ENCODE measurements around the gene SERINC5. TPM values are rescaled to one million over a fixed set of nuclear protein-coding genes. Genes with fewer than 3 reads are reported as not detected.

The SERINC5 gene
- total and polyA plus RNA-seq, 8 donors, result 36.7 to 80.7 (median 47.1) TPM

DNA sequence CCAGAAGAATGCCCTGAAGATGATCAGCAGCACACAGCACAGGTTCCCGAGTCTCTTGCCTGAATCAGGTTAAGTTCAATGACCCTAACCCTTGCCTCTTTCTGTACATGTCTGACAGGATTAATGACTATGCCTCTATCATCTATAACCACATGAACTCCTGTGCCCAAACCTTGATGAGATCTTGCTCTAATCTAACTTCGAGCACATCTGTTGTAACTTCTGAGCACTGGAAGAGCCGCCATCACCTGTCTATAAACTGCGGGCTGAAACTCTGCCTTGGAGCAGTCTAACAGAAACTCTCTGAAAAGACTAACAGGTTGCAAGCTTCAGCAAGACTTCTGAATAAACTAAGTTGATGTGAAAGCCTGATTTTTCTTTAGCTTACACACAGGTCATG, 44.5 kb downstream of the SERINC5 start:
- intact Hi-C loops (cut with DNase I), result no loop called here
- peaks cover 9 to 30% of the 10 kb centered on the region in 2 donors for H3K4me1 ChIP-seq
- no peak for DNase-seq

DNA sequence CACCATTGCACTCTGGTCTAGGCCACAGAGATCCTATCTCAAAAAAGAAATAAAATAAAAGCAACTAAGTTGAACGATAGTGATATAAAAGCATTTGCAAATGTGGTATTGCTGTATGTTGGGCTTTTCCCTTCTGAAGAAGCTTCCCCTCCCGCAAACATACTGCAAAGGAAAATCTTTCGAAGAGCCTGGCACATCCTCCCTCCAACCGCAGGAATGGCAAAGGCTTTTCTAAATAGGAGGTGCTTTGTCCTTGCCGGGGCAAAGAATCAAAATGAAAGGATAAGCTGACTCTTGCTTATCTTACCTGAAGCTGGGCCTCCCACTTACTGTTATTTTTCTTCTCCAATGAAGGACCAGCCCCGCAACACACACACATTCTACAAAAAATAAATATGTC, 45.8 kb downstream of the SERINC5 start:
- Histone ChIP-seq H3K36me3 (no peaks in the 10 kb centered on the region), H3K9me3 (no peaks in the 10 kb centered on the region), H3K4me1 (peaks cover 13 to 18% of the 10 kb centered on the region in 2 donors), H3K27me3 (no peaks in the 10 kb centered on the region), H3K27ac (no peak overlapping the region), H3K4me3 (no peak overlapping the region)
- ATAC-seq, result no peak
- intact Hi-C loops (cut with DNase I), result no loop called here
- TF ChIP-seq, protein P1, sequence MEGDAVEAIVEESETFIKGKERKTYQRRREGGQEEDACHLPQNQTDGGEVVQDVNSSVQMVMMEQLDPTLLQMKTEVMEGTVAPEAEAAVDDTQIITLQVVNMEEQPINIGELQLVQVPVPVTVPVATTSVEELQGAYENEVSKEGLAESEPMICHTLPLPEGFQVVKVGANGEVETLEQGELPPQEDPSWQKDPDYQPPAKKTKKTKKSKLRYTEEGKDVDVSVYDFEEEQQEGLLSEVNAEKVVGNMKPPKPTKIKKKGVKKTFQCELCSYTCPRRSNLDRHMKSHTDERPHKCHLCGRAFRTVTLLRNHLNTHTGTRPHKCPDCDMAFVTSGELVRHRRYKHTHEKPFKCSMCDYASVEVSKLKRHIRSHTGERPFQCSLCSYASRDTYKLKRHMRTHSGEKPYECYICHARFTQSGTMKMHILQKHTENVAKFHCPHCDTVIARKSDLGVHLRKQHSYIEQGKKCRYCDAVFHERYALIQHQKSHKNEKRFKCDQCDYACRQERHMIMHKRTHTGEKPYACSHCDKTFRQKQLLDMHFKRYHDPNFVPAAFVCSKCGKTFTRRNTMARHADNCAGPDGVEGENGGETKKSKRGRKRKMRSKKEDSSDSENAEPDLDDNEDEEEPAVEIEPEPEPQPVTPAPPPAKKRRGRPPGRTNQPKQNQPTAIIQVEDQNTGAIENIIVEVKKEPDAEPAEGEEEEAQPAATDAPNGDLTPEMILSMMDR (IDR thresholded peaks at IDR 0.05), result no peak
- DNase-seq, result no peak

More for the DNA sequence above, 44.5 kb downstream of the SERINC5 start:
- Histone ChIP-seq H3K27ac (no peak overlapping the region), H3K36me3 (no peaks in the 10 kb centered on the region), H3K9me3 (no peaks in the 10 kb centered on the region), H3K4me3 (no peak overlapping the region), H3K27me3 (no peaks in the 10 kb centered on the region)
- no peak for ATAC-seq
- TF ChIP-seq, protein P1 (IDR thresholded peaks at IDR 0.05), result no peak

DNA sequence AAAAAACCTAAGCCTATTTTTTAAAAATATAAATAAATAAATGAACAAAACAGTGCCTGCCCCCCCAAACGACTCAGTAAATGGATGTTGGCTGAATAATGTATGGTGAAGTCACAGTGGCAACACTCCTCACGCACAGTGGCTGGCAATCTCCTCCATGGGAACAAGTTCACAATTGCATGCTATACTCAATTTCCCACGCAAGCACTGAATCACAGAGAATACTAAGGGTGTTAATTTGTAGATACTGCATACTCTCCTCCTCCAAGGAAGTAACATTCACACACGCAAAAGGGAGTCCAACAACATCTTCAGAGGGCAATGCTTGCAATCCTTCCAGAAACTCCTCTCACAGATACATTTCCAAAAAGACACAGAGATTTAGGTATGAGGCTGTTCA, 47.5 kb downstream of the SERINC5 start:
- Histone ChIP-seq H3K27ac (no peak overlapping the region), H3K27me3 (no peaks in the 10 kb centered on the region), H3K4me1 (peaks cover 9 to 11% of the 10 kb centered on the region in 2 donors), H3K9me3 (no peaks in the 10 kb centered on the region), H3K4me3 (no peak overlapping the region), H3K36me3 (no peaks in the 10 kb centered on the region)
- DNase-seq (no peak), ATAC-seq (no peak)
- intact Hi-C loops (cut with DNase I), result no loop called here
- TF ChIP-seq, protein P1 (IDR thresholded peaks at IDR 0.05), result no peak

DNA sequence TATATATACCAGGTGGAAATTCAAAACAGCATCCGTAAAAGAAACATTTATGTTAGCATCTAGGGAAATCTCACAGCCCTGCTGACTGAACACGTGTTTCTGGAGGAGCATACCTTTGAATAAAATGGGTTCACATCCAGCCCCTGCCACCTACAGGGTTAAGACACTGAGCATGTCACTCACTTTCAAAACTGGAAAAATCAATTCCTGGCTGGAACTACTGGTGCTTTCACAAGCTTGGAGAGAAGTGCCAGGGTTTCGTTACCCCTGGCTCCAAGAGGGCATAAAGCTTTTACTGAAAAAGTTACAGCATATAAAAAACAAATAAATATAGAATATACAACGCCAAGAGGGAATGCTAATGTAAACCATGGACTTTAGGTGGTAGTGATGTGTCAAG, 48.0 kb downstream of the SERINC5 start:
- Histone ChIP-seq H3K4me3 (no peak overlapping the region), H3K36me3 (peaks cover 0 to under 1% of the 10 kb centered on the region in 2 donors), H3K4me1 (peaks cover 5 to 7% of the 10 kb centered on the region in 2 donors), H3K9me3 (no peaks in the 10 kb centered on the region), H3K27ac (no peak overlapping the region), H3K27me3 (no peaks in the 10 kb centered on the region)
- DNase-seq, result no peak
- intact Hi-C loops (cut with DNase I), result no loop called here
- ATAC-seq, result no peak
- TF ChIP-seq, protein P1 (IDR thresholded peaks at IDR 0.05), result no peak

DNA sequence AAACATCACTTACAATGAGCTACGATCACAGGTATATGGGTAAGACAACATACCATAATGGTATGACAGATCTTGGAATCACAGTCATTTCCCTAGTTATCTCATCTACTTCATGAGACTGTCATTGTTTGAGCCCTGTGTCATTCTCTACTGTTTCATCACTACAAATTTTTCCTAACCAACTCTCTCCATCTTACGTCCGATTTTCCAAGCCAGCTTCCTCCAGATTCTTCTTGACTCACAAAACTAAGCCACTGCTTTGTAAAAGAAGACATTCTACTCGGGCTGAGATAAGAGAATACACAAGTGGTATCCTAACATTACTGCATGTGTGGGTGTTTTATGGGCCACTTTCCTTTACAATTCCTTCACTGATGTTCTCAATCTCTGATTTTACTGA, 49.6 kb downstream of the SERINC5 start:
- H3K36me3 ChIP-seq, result peaks cover 0 to 16% of the 10 kb centered on the region in 2 donors
- no peaks in the 10 kb centered on the region for H3K27me3 ChIP-seq
- no peak for DNase-seq
- ATAC-seq, result no peak
- peaks cover 0 to 7% of the 10 kb centered on the region in 2 donors for H3K4me1 ChIP-seq
- no peak overlapping the region for H3K4me3 ChIP-seq
- intact Hi-C loops (cut with DNase I), result no loop called here
- TF ChIP-seq, protein P1 (IDR thresholded peaks at IDR 0.05), result no peak
- no peak overlapping the region for H3K27ac ChIP-seq
- no peaks in the 10 kb centered on the region for H3K9me3 ChIP-seq

Measured in left lung (tissue), 10 donors.